Measurements from ENCODE around the gene LRFN2.

DNA sequence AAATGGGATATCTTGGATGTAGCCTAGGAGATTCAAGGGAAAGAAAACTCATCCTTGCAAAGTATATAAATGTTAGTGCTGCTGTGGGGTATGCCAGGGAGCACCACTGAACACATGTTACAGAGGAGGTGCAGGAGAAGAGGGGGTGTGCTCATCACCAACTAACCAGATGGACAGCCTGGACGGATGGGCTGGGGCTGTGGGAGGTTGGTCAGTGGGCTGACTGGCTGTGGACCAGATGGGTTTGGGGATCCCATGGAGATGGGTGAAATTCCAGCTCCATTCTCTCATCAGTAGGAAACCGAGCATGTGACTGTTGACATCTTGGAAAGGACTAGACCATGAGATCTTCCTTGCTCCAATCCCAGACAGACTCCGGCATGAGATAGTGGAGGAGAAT lies 201.0 kb downstream of the LRFN2 start:
- TF ChIP-seq POLR2A (IDR thresholded peaks at IDR 0.05) = no peak
- TF ChIP-seq, protein P1, sequence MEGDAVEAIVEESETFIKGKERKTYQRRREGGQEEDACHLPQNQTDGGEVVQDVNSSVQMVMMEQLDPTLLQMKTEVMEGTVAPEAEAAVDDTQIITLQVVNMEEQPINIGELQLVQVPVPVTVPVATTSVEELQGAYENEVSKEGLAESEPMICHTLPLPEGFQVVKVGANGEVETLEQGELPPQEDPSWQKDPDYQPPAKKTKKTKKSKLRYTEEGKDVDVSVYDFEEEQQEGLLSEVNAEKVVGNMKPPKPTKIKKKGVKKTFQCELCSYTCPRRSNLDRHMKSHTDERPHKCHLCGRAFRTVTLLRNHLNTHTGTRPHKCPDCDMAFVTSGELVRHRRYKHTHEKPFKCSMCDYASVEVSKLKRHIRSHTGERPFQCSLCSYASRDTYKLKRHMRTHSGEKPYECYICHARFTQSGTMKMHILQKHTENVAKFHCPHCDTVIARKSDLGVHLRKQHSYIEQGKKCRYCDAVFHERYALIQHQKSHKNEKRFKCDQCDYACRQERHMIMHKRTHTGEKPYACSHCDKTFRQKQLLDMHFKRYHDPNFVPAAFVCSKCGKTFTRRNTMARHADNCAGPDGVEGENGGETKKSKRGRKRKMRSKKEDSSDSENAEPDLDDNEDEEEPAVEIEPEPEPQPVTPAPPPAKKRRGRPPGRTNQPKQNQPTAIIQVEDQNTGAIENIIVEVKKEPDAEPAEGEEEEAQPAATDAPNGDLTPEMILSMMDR (IDR thresholded peaks at IDR 0.05) = no peak
